Measurements from ENCODE around the gene DNAJC10.

Gene DNAJC10

GRCh38 chr2:182792441-182792840 is 76.4 kb downstream of the DNAJC10 start:
- Histone ChIP-seq H3K9ac (ENCODE audit: low read depth, low read length) (no peak overlapping the region), H3K4me3 (ENCODE audit: low read length) (no peak overlapping the region), H3K4me1 (ENCODE audit: control insufficient read depth, insufficient read depth, low read length) (no peaks in the 10 kb centered on the region), H3K27me3 (ENCODE audit: control insufficient read depth, insufficient read depth, low read length) (no peaks in the 10 kb centered on the region), H3K9me3 (replicated peaks; ENCODE audit: low read length) (no peaks in the 10 kb centered on the region), H3K36me3 (ENCODE audit: insufficient read depth, low read length) (no peaks in the 10 kb centered on the region), H3K4me2 (ENCODE audit: low read length) (no peak overlapping the region)

- no peaks in the 10 kb centered on the region for H3K4me1 ChIP-seq (ENCODE audit: control insufficient read depth, insufficient read depth, low read length)
- no peak overlapping the region for H3K4me3 ChIP-seq (ENCODE audit: low read length)
- H3K27me3 ChIP-seq (ENCODE audit: control insufficient read depth, insufficient read depth, low read length), result no peaks in the 10 kb centered on the region
- H3K9ac ChIP-seq (ENCODE audit: low read depth, low read length), result no peak overlapping the region
- H3K36me3 ChIP-seq (ENCODE audit: insufficient read depth, low read length), result no peaks in the 10 kb centered on the region
- no peaks in the 10 kb centered on the region for H3K9me3 ChIP-seq (replicated peaks; ENCODE audit: low read length)
- no peak overlapping the region for H3K4me2 ChIP-seq (ENCODE audit: low read length)
These were observed 82.7 kb downstream of the DNAJC10 start for GRCh38 chr2:182798736-182799135.

GRCh38 chr2:182804128-182804527 is 88.1 kb downstream of the DNAJC10 start:
- H3K9ac ChIP-seq (ENCODE audit: low read depth, low read length), result no peak overlapping the region
- no peaks in the 10 kb centered on the region for H3K27me3 ChIP-seq (ENCODE audit: control insufficient read depth, insufficient read depth, low read length)
- no peaks in the 10 kb centered on the region for H3K4me1 ChIP-seq (ENCODE audit: control insufficient read depth, insufficient read depth, low read length)
- no peaks in the 10 kb centered on the region for H3K36me3 ChIP-seq (ENCODE audit: insufficient read depth, low read length)
- H3K4me3 ChIP-seq (ENCODE audit: low read length), result no peak overlapping the region
- no peak overlapping the region for H3K4me2 ChIP-seq (ENCODE audit: low read length)
- H3K9me3 ChIP-seq (replicated peaks; ENCODE audit: low read length), result no peaks in the 10 kb centered on the region

GRCh38 chr2:182807319-182807718 is 91.3 kb downstream of the DNAJC10 start:
- no peak overlapping the region for H3K4me3 ChIP-seq (ENCODE audit: low read length)
- H3K9ac ChIP-seq (ENCODE audit: low read depth, low read length), result no peak overlapping the region
- no peak overlapping the region for H3K4me2 ChIP-seq (ENCODE audit: low read length)
- peaks cover 3% of the 10 kb centered on the region for H3K27me3 ChIP-seq (ENCODE audit: control insufficient read depth, insufficient read depth, low read length)
- H3K9me3 ChIP-seq (replicated peaks; ENCODE audit: low read length), result no peaks in the 10 kb centered on the region
- no peaks in the 10 kb centered on the region for H3K4me1 ChIP-seq (ENCODE audit: control insufficient read depth, insufficient read depth, low read length)
- H3K36me3 ChIP-seq (ENCODE audit: insufficient read depth, low read length), result no peaks in the 10 kb centered on the region

- no peaks in the 10 kb centered on the region for H3K4me1 ChIP-seq (ENCODE audit: control insufficient read depth, insufficient read depth, low read length)
These were observed 94.0 kb downstream of the DNAJC10 start for GRCh38 chr2:182810087-182810486.

GRCh38 chr2:182814380-182814779 is 98.3 kb downstream of the DNAJC10 start:
- Histone ChIP-seq H3K4me2 (ENCODE audit: low read length) (no peak overlapping the region), H3K4me3 (ENCODE audit: low read length) (no peak overlapping the region), H3K9ac (ENCODE audit: low read depth, low read length) (no peak overlapping the region), H3K36me3 (ENCODE audit: insufficient read depth, low read length) (no peaks in the 10 kb centered on the region), H3K27me3 (ENCODE audit: control insufficient read depth, insufficient read depth, low read length) (peaks cover 3% of the 10 kb centered on the region), H3K4me1 (ENCODE audit: control insufficient read depth, insufficient read depth, low read length) (peaks cover 6% of the 10 kb centered on the region), H3K9me3 (replicated peaks; ENCODE audit: low read length) (no peaks in the 10 kb centered on the region)

More at GRCh38 chr2:182810087-182810486, 94.0 kb downstream of the DNAJC10 start:
- Histone ChIP-seq H3K9ac (ENCODE audit: low read depth, low read length) (no peak overlapping the region), H3K9me3 (replicated peaks; ENCODE audit: low read length) (no peaks in the 10 kb centered on the region), H3K27me3 (ENCODE audit: control insufficient read depth, insufficient read depth, low read length) (peaks cover 3% of the 10 kb centered on the region), H3K4me3 (ENCODE audit: low read length) (no peak overlapping the region), H3K4me2 (ENCODE audit: low read length) (no peak overlapping the region), H3K36me3 (ENCODE audit: insufficient read depth, low read length) (no peaks in the 10 kb centered on the region)

- peaks cover 3% of the 10 kb centered on the region for H3K27me3 ChIP-seq (ENCODE audit: control insufficient read depth, insufficient read depth, low read length)
- H3K4me2 ChIP-seq (ENCODE audit: low read length), result no peak overlapping the region
- H3K4me1 ChIP-seq (ENCODE audit: control insufficient read depth, insufficient read depth, low read length), result peaks cover 6% of the 10 kb centered on the region
- no peaks in the 10 kb centered on the region for H3K36me3 ChIP-seq (ENCODE audit: insufficient read depth, low read length)
- H3K9me3 ChIP-seq (replicated peaks; ENCODE audit: low read length), result no peaks in the 10 kb centered on the region
- no peak overlapping the region for H3K4me3 ChIP-seq (ENCODE audit: low read length)
- H3K9ac ChIP-seq (ENCODE audit: low read depth, low read length), result no peak overlapping the region
These were observed 98.7 kb downstream of the DNAJC10 start for GRCh38 chr2:182814804-182815203.

GRCh38 chr2:182816866-182817265 is 100.8 kb downstream of the DNAJC10 start:
- Histone ChIP-seq H3K27me3 (ENCODE audit: control insufficient read depth, insufficient read depth, low read length) (no peaks in the 10 kb centered on the region), H3K4me3 (ENCODE audit: low read length) (no peak overlapping the region), H3K4me2 (ENCODE audit: low read length) (no peak overlapping the region), H3K9me3 (replicated peaks; ENCODE audit: low read length) (no peaks in the 10 kb centered on the region), H3K4me1 (ENCODE audit: control insufficient read depth, insufficient read depth, low read length) (peaks cover 6% of the 10 kb centered on the region), H3K9ac (ENCODE audit: low read depth, low read length) (no peak overlapping the region), H3K36me3 (ENCODE audit: insufficient read depth, low read length) (no peaks in the 10 kb centered on the region)

GRCh38 chr2:182817558-182817957 is 101.5 kb downstream of the DNAJC10 start:
- H3K4me1 ChIP-seq (ENCODE audit: control insufficient read depth, insufficient read depth, low read length), result peaks cover 6% of the 10 kb centered on the region
- H3K4me2 ChIP-seq (ENCODE audit: low read length), result no peak overlapping the region

GRCh38 chr2:182818501-182818900 is 102.4 kb downstream of the DNAJC10 start:
- Histone ChIP-seq H3K9ac (ENCODE audit: low read depth, low read length) (no peak overlapping the region), H3K4me2 (ENCODE audit: low read length) (no peak overlapping the region), H3K4me1 (ENCODE audit: control insufficient read depth, insufficient read depth, low read length) (peaks cover 6% of the 10 kb centered on the region), H3K36me3 (ENCODE audit: insufficient read depth, low read length) (no peaks in the 10 kb centered on the region), H3K9me3 (replicated peaks; ENCODE audit: low read length) (no peaks in the 10 kb centered on the region), H3K27me3 (ENCODE audit: control insufficient read depth, insufficient read depth, low read length) (no peaks in the 10 kb centered on the region), H3K4me3 (ENCODE audit: low read length) (no peak overlapping the region)

More at GRCh38 chr2:182817558-182817957, 101.5 kb downstream of the DNAJC10 start:
- H3K9ac ChIP-seq (ENCODE audit: low read depth, low read length), result no peak overlapping the region
- H3K4me3 ChIP-seq (ENCODE audit: low read length), result no peak overlapping the region
- no peaks in the 10 kb centered on the region for H3K9me3 ChIP-seq (replicated peaks; ENCODE audit: low read length)
- H3K36me3 ChIP-seq (ENCODE audit: insufficient read depth, low read length), result no peaks in the 10 kb centered on the region
- no peaks in the 10 kb centered on the region for H3K27me3 ChIP-seq (ENCODE audit: control insufficient read depth, insufficient read depth, low read length)

- H3K4me3 ChIP-seq (ENCODE audit: low read length), result no peak overlapping the region
- H3K9me3 ChIP-seq (replicated peaks; ENCODE audit: low read length), result no peaks in the 10 kb centered on the region
- H3K4me2 ChIP-seq (ENCODE audit: low read length), result no peak overlapping the region
- H3K27me3 ChIP-seq (ENCODE audit: control insufficient read depth, insufficient read depth, low read length), result no peaks in the 10 kb centered on the region
- H3K4me1 ChIP-seq (ENCODE audit: control insufficient read depth, insufficient read depth, low read length), result peaks cover 6% of the 10 kb centered on the region
- no peak overlapping the region for H3K9ac ChIP-seq (ENCODE audit: low read depth, low read length)
- H3K36me3 ChIP-seq (ENCODE audit: insufficient read depth, low read length), result no peaks in the 10 kb centered on the region
These were observed 102.9 kb downstream of the DNAJC10 start for GRCh38 chr2:182818925-182819324.

- Histone ChIP-seq H3K9me3 (replicated peaks; ENCODE audit: low read length) (no peaks in the 10 kb centered on the region), H3K4me2 (ENCODE audit: low read length) (no peak overlapping the region), H3K4me1 (ENCODE audit: control insufficient read depth, insufficient read depth, low read length) (peaks cover 6% of the 10 kb centered on the region), H3K4me3 (ENCODE audit: low read length) (no peak overlapping the region), H3K27me3 (ENCODE audit: control insufficient read depth, insufficient read depth, low read length) (no peaks in the 10 kb centered on the region), H3K36me3 (ENCODE audit: insufficient read depth, low read length) (no peaks in the 10 kb centered on the region), H3K9ac (ENCODE audit: low read depth, low read length) (no peak overlapping the region)
These were observed 103.4 kb downstream of the DNAJC10 start for GRCh38 chr2:182819412-182819811.

All from skeletal muscle satellite cell (primary cell).